ENCODE measurements around the gene ZNF469.

DNA sequence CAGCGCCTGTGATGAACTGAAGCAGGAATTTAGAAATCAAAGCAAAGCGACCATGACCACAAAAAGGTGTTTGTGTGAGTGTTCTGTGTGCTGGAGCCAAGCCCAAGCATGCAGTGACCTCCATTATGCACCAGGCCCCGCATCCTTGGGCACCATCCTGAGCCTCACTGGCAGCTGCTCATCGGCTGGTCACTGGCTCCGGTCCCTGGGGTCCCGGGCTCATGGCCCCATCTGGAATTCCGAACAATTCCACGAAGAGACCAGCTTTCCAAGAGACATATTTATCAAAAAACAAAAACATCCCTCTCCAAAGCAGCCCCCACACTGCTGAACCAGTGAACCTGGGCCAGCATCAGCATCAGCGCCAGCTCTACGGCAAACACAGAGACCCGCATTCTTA lies 15.2 kb upstream of the ZNF469 start:
- TF ChIP-seq, protein P1, sequence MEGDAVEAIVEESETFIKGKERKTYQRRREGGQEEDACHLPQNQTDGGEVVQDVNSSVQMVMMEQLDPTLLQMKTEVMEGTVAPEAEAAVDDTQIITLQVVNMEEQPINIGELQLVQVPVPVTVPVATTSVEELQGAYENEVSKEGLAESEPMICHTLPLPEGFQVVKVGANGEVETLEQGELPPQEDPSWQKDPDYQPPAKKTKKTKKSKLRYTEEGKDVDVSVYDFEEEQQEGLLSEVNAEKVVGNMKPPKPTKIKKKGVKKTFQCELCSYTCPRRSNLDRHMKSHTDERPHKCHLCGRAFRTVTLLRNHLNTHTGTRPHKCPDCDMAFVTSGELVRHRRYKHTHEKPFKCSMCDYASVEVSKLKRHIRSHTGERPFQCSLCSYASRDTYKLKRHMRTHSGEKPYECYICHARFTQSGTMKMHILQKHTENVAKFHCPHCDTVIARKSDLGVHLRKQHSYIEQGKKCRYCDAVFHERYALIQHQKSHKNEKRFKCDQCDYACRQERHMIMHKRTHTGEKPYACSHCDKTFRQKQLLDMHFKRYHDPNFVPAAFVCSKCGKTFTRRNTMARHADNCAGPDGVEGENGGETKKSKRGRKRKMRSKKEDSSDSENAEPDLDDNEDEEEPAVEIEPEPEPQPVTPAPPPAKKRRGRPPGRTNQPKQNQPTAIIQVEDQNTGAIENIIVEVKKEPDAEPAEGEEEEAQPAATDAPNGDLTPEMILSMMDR (IDR thresholded peaks at IDR 0.05; ENCODE audit: borderline replicate concordance, extremely low read depth, low read length, poor library complexity, severe bottlenecking): no peak
- TF ChIP-seq EZH2 (IDR thresholded peaks at IDR 0.05; ENCODE audit: borderline replicate concordance, low read depth, low read length, severe bottlenecking): no peak
